ENCODE data around the gene MAS1.

MAS1 gene

GRCh38 chr6:159926542-159927203, 35.9 kb downstream of the MAS1 start:
- no peak for TF ChIP-seq ZNF565 (CRISPR knock-in tag; conservative IDR thresholded peaks at IDR 0.05; ENCODE audit: low read depth)
- ATAC-seq, result no peak

DNA sequence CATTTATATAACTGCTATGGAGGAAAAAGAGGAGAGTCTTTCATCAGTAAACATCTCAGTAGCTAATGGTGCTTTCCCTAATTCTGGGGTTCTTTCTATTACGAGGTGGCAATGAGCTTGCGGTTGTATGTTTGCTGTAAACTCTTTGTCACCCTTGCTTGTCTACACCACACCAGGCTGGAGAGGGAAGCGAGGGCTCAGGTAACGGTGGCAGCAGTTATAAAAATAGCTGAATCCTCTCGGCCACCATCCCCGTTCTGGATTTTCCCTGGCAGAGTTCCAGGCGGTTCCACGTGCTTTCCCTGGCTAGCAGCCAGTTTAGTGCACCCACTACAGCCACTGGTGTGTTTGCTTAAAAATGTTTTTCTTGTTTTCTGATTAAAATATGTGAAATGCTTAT, 39.0 kb downstream of the MAS1 start:
- TF ChIP-seq POU6F1 (CRISPR knock-in tag; IDR thresholded peaks at IDR 0.05; ENCODE audit: borderline replicate concordance, low read depth), result no peak
- TF ChIP-seq BACH2 (CRISPR knock-in tag; IDR thresholded peaks at IDR 0.05; ENCODE audit: borderline replicate concordance), result no peak
- no peak for TF ChIP-seq SNAI2 (CRISPR knock-in tag; IDR thresholded peaks at IDR 0.05)
- TF ChIP-seq, protein P1, sequence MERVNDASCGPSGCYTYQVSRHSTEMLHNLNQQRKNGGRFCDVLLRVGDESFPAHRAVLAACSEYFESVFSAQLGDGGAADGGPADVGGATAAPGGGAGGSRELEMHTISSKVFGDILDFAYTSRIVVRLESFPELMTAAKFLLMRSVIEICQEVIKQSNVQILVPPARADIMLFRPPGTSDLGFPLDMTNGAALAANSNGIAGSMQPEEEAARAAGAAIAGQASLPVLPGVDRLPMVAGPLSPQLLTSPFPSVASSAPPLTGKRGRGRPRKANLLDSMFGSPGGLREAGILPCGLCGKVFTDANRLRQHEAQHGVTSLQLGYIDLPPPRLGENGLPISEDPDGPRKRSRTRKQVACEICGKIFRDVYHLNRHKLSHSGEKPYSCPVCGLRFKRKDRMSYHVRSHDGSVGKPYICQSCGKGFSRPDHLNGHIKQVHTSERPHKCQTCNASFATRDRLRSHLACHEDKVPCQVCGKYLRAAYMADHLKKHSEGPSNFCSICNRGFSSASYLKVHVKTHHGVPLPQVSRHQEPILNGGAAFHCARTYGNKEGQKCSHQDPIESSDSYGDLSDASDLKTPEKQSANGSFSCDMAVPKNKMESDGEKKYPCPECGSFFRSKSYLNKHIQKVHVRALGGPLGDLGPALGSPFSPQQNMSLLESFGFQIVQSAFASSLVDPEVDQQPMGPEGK (CRISPR knock-in tag; IDR thresholded peaks at IDR 0.05; ENCODE audit: borderline replicate concordance), result no peak
- no peak for TF ChIP-seq OSR1 (CRISPR knock-in tag; IDR thresholded peaks at IDR 0.05)
- TF ChIP-seq, protein P2, sequence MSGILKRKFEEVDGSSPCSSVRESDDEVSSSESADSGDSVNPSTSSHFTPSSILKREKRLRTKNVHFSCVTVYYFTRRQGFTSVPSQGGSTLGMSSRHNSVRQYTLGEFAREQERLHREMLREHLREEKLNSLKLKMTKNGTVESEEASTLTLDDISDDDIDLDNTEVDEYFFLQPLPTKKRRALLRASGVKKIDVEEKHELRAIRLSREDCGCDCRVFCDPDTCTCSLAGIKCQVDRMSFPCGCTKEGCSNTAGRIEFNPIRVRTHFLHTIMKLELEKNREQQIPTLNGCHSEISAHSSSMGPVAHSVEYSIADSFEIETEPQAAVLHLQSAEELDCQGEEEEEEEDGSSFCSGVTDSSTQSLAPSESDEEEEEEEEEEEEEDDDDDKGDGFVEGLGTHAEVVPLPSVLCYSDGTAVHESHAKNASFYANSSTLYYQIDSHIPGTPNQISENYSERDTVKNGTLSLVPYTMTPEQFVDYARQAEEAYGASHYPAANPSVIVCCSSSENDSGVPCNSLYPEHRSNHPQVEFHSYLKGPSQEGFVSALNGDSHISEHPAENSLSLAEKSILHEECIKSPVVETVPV (CRISPR knock-in tag; IDR thresholded peaks at IDR 0.05), result no peak
- no peak for TF ChIP-seq ISL1 (CRISPR knock-in tag; IDR thresholded peaks at IDR 0.05)
- TF ChIP-seq PPARA (CRISPR knock-in tag; IDR thresholded peaks at IDR 0.05; ENCODE audit: borderline replicate concordance), result no peak
- no peak for TF ChIP-seq TCF4 (CRISPR knock-in tag; IDR thresholded peaks at IDR 0.05; ENCODE audit: borderline replicate concordance)
- TF ChIP-seq CSDC2 (CRISPR knock-in tag; IDR thresholded peaks at IDR 0.05), result no peak
- no peak for TF ChIP-seq GLIS3 (CRISPR knock-in tag; IDR thresholded peaks at IDR 0.05)
- TF ChIP-seq ZNF8 (CRISPR knock-in tag; IDR thresholded peaks at IDR 0.05), result no peak
- TF ChIP-seq ZNF70 (CRISPR knock-in tag; IDR thresholded peaks at IDR 0.05), result no peak
- no peak for TF ChIP-seq ZFP30 (CRISPR knock-in tag; IDR thresholded peaks at IDR 0.05)
- TF ChIP-seq ZNF565 (CRISPR knock-in tag; conservative IDR thresholded peaks at IDR 0.05; ENCODE audit: low read depth), result no peak
- TF ChIP-seq ZFP3 (CRISPR knock-in tag; IDR thresholded peaks at IDR 0.05), result no peak
- TF ChIP-seq, protein P3, sequence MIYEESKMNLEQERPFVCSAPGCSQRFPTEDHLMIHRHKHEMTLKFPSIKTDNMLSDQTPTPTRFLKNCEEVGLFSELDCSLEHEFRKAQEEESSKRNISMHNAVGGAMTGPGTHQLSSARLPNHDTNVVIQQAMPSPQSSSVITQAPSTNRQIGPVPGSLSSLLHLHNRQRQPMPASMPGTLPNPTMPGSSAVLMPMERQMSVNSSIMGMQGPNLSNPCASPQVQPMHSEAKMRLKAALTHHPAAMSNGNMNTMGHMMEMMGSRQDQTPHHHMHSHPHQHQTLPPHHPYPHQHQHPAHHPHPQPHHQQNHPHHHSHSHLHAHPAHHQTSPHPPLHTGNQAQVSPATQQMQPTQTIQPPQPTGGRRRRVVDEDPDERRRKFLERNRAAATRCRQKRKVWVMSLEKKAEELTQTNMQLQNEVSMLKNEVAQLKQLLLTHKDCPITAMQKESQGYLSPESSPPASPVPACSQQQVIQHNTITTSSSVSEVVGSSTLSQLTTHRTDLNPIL (CRISPR knock-in tag; IDR thresholded peaks at IDR 0.05; ENCODE audit: low read depth), result no peak
- no peak for TF ChIP-seq RARB (CRISPR knock-in tag; IDR thresholded peaks at IDR 0.05)
- no peak for ATAC-seq

GRCh38 chr6:159931112-159931511, 40.3 kb downstream of the MAS1 start:
- no peak for ATAC-seq
- TF ChIP-seq, protein P1 (CRISPR knock-in tag; IDR thresholded peaks at IDR 0.05; ENCODE audit: borderline replicate concordance), result no peak

GRCh38 chr6:159931846-159932245, 41.1 kb downstream of the MAS1 start:
- ATAC-seq, result no peak
- TF ChIP-seq ZNF8 (CRISPR knock-in tag; IDR thresholded peaks at IDR 0.05), result no peak
- TF ChIP-seq, protein P4, sequence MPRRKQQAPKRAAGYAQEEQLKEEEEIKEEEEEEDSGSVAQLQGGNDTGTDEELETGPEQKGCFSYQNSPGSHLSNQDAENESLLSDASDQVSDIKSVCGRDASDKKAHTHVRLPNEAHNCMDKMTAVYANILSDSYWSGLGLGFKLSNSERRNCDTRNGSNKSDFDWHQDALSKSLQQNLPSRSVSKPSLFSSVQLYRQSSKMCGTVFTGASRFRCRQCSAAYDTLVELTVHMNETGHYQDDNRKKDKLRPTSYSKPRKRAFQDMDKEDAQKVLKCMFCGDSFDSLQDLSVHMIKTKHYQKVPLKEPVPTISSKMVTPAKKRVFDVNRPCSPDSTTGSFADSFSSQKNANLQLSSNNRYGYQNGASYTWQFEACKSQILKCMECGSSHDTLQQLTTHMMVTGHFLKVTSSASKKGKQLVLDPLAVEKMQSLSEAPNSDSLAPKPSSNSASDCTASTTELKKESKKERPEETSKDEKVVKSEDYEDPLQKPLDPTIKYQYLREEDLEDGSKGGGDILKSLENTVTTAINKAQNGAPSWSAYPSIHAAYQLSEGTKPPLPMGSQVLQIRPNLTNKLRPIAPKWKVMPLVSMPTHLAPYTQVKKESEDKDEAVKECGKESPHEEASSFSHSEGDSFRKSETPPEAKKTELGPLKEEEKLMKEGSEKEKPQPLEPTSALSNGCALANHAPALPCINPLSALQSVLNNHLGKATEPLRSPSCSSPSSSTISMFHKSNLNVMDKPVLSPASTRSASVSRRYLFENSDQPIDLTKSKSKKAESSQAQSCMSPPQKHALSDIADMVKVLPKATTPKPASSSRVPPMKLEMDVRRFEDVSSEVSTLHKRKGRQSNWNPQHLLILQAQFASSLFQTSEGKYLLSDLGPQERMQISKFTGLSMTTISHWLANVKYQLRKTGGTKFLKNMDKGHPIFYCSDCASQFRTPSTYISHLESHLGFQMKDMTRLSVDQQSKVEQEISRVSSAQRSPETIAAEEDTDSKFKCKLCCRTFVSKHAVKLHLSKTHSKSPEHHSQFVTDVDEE (CRISPR knock-in tag; IDR thresholded peaks at IDR 0.05), result no peak
- TF ChIP-seq, protein P2 (CRISPR knock-in tag; IDR thresholded peaks at IDR 0.05), result no peak
- TF ChIP-seq, protein P1 (CRISPR knock-in tag; IDR thresholded peaks at IDR 0.05; ENCODE audit: borderline replicate concordance), result no peak
- TF ChIP-seq ZFP3 (CRISPR knock-in tag; IDR thresholded peaks at IDR 0.05), result no peak
